Spinal cord (tissue), 10 donors: ENCODE data around the gene PCNP. TPM values are rescaled to one million over a fixed set of nuclear protein-coding genes. Genes with fewer than 3 reads are reported as not detected.

Experiments used
- DNase-seq, 6 donors: peaks; one replicate each; pipeline versions ENCODE4 v3.0.0 to v3.0.0-alpha.2; 2013 to 2015; ENCODE audit warnings: low spot score in 6 of 6, low read depth in 4 of 6
- H3K27ac ChIP-seq: one replicate; pipeline ENCODE4 v1.5.1; 2013; ENCODE audit warnings: low read depth, low read length, control low read depth
- H3K27me3 ChIP-seq: one replicate; pipeline ENCODE4 v1.6.1; 2013; ENCODE audit warnings: low read length; ENCODE audit not compliant: control insufficient read depth, insufficient read depth
- H3K36me3 ChIP-seq: one replicate; pipeline ENCODE4 v1.6.1; 2013; ENCODE audit warnings: low read length; ENCODE audit not compliant: control insufficient read depth, insufficient read depth
- H3K4me1 ChIP-seq: one replicate; pipeline ENCODE4 v1.6.1; 2013; ENCODE audit warnings: low read length; ENCODE audit not compliant: control insufficient read depth, insufficient read depth
- H3K4me3 ChIP-seq: one replicate; pipeline ENCODE4 v1.5.1; 2013; ENCODE audit warnings: low read depth, low read length, control low read depth
- H3K9me3 ChIP-seq: one replicate; pipeline ENCODE4 v1.6.1; 2013; ENCODE audit warnings: low read length; ENCODE audit not compliant: control insufficient read depth, insufficient read depth
- WGBS: methylation state at CpG from one replicate; pipeline ENCODE4 v1.1.5; 2013; ENCODE audit warnings: missing lambda C conversion rate; ENCODE audit not compliant: insufficient coverage; 5-methylcytosine and 5-hydroxymethylcytosine counted together
- long read RNA-seq, 4 donors: transcript quantifications; one replicate each; lab custom pipeline, GENCODE V29; 2026
- polyA plus RNA-seq, 2 donors: library from polyadenylated mRNA; unstranded; fragments of 120-200 nt; gene quantifications; one replicate each; pipeline ENCODE4 v1.2.1, GENCODE V29; 2013; ENCODE audit not compliant: insufficient read length in 2 of 2
- total RNA-seq, 2 donors: library from RNA; depleted of rRNA in 1 of 2; stranded (reverse); fragments of 120-200 nt in 1 of 2; fragments of >200 nt in 1 of 2; gene quantifications; one replicate each; pipeline versions ENCODE4 v1.2.3 to v1.2.4, GENCODE V29; 2013 to 2014
- donor health status: healthy.

The PCNP gene, protein sequence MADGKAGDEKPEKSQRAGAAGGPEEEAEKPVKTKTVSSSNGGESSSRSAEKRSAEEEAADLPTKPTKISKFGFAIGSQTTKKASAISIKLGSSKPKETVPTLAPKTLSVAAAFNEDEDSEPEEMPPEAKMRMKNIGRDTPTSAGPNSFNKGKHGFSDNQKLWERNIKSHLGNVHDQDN
- total RNA-seq (100 to 1,000 TPM in 1 of 2 donors, 10 to 100 TPM in 1; 81.1 to 190 TPM), polyA plus RNA-seq (100 to 1,000 TPM; 140 to 177 TPM)
- long read RNA-seq, donor 1, transcript PCNP-201 (5 exons, 2,342 nt), result major isoform, 25 of 57 reads
- long read RNA-seq, donor 1, transcript PCNP-204 (4 exons, 2,028 nt), result minor isoform, 9 of 57 reads
- long read RNA-seq, donor 1, transcript PCNP-202 (5 exons, 2,165 nt), result minor isoform, 18 of 57 reads
- long read RNA-seq, donor 1, partial matches to known transcripts, result 0 of 57 reads
- long read RNA-seq, donor 1, other reads (novel, unspliced or antisense), result 0 of 57 reads
- long read RNA-seq, donor 2, transcript PCNP-201 (5 exons, 2,342 nt), result major isoform, 7 of 13 reads
- long read RNA-seq, donor 2, partial matches to known transcripts, result 0 of 13 reads
- long read RNA-seq, donor 2, other reads (novel, unspliced or antisense), result 0 of 13 reads
- long read RNA-seq, donor 3, transcript PCNP-202 (5 exons, 2,165 nt), result major isoform, 6 of 17 reads
- long read RNA-seq, donor 3, transcript PCNP-201 (5 exons, 2,342 nt), result major isoform, 6 of 17 reads
- long read RNA-seq, donor 3, partial matches to known transcripts, result 0 of 17 reads
- long read RNA-seq, donor 3, other reads (novel, unspliced or antisense), result 0 of 17 reads
- long read RNA-seq, donor 4, transcript PCNP-204 (4 exons, 2,028 nt), result minor isoform, 7 of 357 reads
- long read RNA-seq, donor 4, transcript PCNP-201 (5 exons, 2,342 nt), result minor isoform, 22 of 357 reads
- long read RNA-seq, donor 4, transcript PCNP-202 (5 exons, 2,165 nt), result major isoform, 26 of 357 reads
- long read RNA-seq, donor 4, partial matches to known transcripts, result 296 of 357 reads
- long read RNA-seq, donor 4, other reads (novel, unspliced or antisense), result 0 of 357 reads

DNA sequence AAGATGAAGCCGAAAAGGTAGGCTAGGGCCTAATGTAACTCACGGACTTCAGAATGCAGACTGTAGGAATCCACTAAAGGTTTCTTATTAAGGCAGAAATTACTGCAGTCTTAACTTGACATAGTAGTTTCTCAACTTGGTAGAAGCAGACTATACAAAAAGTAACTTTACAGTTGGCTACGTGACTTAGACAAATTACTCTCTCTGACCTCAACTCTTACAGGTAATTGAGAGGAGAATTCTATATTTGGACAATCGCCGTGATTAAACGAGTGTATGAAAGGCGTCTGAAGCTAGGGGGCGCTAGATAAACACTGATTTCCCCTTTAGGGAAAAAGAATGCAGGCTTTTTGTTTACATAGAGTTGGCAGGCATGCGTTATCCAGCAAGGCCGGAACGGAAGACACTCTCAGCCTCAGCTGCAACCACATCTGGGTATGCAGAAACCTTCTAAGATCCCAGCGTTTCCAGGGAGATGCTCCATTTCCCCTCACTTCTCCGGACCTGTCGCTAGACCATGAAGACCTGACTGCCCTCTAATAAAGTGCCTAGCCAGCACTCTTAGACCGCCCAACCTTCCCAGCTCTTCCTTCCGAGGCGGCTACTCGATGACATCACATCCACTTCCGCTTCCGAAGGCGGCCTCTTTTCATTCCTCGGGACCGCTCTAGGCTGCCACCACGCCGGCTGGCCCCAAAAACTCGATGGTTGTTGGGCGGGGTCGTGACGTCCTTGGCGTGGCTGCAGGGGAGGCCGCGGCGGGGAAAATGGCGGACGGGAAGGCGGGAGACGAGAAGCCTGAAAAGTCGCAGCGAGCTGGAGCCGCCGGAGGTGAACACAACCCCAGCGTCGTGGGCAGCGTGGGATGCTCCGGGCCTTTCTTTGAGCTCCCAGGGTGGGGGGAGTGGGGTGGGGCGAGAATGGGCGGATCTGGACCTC lies at the start of gene PCNP:
PCNP (plus strand) TSS at position 732 of the 939 bp plus-strand sequence; CDS start at position 768, 36 bp downstream.
- 0% methylated on average over 44 of the region's 47 CpGs for WGBS
- H3K9me3 ChIP-seq, result no peaks in the 10 kb centered on the region
- H3K4me3 ChIP-seq, result peak within 1 kb of the TSS; percentile 89
- H3K27me3 ChIP-seq, result no peaks in the 10 kb centered on the region
- H3K4me1 ChIP-seq, result no peaks in the 10 kb centered on the region
- peak within 1 kb of the TSS; percentile 97 for H3K27ac ChIP-seq
- peak; percentile 99 to 100 (median 100) for DNase-seq
- H3K36me3 ChIP-seq, result peaks cover 10% of the 10 kb centered on the region

DNA sequence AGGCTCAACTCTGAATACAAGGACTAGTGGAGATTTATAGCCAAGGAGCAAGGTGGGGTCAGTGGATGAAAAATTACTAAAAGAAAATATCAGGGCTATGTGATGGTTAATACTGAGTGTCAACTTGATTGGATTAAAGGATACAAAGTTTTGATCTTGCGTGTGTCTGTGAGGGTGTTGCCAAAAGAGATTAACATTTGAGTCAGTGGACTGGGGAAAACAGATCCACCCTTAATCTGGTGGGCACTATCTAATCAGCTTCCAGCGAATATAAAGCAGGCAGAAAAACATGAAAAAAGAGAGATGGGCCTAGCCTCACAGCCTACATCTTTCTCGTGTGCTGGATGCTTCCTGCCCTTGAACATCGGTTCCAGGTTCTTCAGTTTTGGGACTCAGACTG lies 46.5 kb upstream of the PCNP start:
- WGBS, result 88% methylated on average over 2 of the region's 4 CpGs
- Histone ChIP-seq H3K4me1 (no peaks in the 10 kb centered on the region), H3K9me3 (no peaks in the 10 kb centered on the region), H3K4me3 (no peak overlapping the region), H3K27ac (no peak overlapping the region), H3K36me3 (no peaks in the 10 kb centered on the region), H3K27me3 (no peaks in the 10 kb centered on the region)
- no peak for DNase-seq

DNA sequence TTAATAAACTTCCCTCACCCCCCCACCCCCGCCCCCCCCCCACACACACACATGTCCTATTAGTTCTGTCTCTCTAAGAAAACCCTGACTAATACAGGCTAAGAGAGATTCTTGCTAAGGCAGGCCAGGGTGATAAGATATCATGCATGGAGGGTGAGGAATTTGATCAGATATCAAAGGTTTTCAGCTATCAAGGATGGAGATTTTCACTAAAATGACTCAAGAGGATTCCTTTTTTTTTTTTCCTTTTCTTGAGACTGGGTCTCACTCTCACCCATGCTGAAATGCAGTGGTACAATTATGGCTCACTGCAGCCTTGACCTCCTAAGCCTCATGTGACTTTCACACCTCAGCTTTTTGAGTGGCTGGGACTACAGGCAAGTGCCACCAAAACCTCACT lies 46.1 kb upstream of the PCNP start:
- Histone ChIP-seq H3K36me3 (no peaks in the 10 kb centered on the region), H3K27ac (no peak overlapping the region), H3K27me3 (no peaks in the 10 kb centered on the region), H3K4me3 (no peak overlapping the region), H3K9me3 (no peaks in the 10 kb centered on the region), H3K4me1 (no peaks in the 10 kb centered on the region)
- no CpG with 5 or more reads among the region's 1 CpG for WGBS
- no peak for DNase-seq

DNA sequence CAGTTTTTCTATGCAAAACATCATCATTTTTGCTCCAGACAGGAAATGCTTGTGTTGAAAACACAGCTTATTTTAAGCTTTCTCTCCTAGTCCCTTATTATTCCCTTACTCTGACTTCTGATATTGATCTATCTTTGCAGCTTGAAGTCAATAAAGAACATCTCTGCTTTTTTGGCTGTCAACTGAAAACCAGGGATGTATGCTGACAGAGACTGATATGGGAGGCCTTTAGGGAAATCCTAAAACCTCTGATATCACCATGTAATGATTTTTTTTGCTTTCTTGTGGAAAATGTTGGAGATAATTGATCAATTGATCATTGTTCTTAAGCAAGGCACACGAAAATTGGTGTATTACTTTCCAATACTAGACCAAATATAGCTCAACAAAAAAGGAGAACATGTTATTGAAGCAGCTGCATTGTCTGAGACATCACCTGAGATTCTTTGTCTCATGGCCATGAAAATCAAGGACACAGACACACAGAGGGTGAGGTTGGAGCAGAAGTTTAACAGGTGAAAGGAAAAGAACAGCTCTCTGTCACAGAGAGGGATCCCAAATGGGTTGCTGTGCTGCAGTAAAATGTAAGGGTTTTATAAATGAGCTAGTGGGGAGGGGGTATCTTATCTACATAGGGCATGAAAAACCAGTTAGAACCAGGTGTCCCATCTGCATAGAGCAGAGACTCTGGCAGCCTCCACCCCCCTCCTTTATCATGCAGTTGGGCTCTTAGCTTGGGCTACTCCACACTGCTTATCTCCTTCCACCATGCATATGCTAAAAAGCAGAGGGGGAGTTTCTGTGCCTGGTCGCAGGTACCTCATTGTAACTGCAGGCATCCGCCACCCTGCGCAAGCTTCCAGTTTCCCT lies 43.9 kb upstream of the PCNP start:
- Histone ChIP-seq H3K27me3 (no peaks in the 10 kb centered on the region), H3K4me1 (no peaks in the 10 kb centered on the region), H3K4me3 (no peak overlapping the region), H3K36me3 (no peaks in the 10 kb centered on the region), H3K9me3 (no peaks in the 10 kb centered on the region), H3K27ac (no peak overlapping the region)
- DNase-seq, result no peak
- no CpG with 5 or more reads among the region's 4 CpGs for WGBS

DNA sequence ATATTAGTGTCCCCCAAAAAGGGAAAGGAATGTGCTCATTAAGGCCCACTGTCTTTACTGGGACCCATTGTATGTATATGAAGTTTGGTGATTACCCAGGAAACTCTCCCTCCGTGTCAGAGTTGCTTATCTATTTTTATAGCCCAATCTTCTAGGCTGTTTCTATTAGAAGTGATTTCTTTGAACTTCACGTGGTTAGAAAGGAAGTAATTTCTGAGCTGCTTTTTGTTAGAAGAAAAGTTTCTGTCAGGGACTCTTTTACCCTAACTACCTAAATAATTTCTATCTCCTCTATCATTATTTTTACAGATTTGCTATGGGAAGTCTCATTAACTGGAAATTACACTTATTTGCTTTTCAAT lies 43.3 kb upstream of the PCNP start:
- Histone ChIP-seq H3K4me1 (no peaks in the 10 kb centered on the region), H3K36me3 (no peaks in the 10 kb centered on the region), H3K27me3 (no peaks in the 10 kb centered on the region), H3K27ac (no peak overlapping the region), H3K4me3 (no peak overlapping the region), H3K9me3 (no peaks in the 10 kb centered on the region)
- no peak for DNase-seq
- WGBS, result no CpG with 5 or more reads among the region's 2 CpGs

DNA sequence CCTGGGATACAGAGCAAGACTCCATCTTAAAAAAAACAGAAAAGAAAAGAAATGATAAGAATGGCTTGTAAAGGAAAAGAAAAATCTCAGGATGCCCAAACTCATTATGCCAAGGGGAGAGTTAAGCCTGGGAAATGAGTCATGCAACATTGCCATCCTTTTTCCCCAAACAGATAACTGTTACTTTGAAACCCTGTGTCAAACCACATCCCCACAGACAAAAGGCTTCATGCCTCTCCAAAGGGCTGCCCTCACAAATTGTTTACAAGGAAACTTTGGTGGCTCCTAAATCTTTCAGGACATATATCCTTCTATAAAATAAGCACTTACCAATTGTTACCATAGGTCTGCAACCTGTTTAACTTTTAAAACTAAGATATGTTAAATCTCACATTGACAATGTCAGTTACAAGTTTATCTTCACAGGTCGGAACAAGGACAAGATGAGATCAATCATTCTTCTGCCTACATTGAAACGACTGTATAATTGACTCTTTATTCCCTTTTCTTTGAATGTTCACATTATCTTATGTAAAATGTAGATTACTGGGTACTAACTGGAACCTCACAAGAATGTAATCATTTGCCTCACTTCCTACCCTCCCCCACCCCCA lies 42.4 kb upstream of the PCNP start:
- no peak for DNase-seq
- no CpG with 5 or more reads among the region's 2 CpGs for WGBS
- no peak overlapping the region for H3K4me3 ChIP-seq
- no peaks in the 10 kb centered on the region for H3K4me1 ChIP-seq
- H3K27me3 ChIP-seq, result no peaks in the 10 kb centered on the region
- H3K9me3 ChIP-seq, result no peaks in the 10 kb centered on the region
- no peak overlapping the region for H3K27ac ChIP-seq
- no peaks in the 10 kb centered on the region for H3K36me3 ChIP-seq

DNA sequence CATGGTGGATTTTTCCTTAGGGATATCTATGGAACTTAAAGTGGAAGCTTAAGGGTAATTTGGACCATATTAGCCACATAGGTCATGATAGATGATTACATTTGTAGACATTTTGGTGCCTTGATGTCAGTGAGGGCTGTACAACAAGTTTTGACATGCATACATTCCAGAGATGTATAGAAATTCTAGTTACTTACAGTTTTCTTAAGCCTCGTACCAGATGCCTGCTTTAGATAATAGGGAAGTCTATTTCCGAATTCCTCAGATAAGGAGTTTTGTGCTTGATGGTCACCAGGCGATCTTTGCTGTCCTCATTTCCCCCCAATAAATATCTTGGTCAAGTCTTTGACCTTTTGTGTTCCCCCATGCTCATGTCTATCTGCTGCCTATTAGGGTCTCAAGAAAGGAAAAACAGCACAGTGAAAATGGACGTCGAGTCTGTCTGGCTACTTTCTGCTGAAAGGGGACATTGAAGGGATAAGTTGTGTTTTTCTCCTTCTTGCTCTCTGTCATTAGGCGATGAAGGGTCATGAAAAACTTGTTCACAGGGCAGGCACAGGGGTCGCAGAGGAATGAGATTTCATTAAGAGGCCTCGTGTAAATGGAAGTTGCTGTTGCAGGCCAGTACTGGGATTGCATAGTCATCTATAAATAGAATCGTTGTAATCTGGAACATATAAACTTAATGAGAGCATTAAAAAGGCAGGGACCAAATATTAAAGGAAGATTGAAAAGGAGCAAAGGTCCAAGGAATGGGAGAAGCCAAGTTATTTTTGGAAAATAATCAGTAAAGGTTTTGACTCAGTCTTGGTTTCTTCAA lies 41.0 kb upstream of the PCNP start:
- Histone ChIP-seq H3K27ac (no peak overlapping the region), H3K36me3 (no peaks in the 10 kb centered on the region), H3K4me1 (no peaks in the 10 kb centered on the region), H3K27me3 (no peaks in the 10 kb centered on the region), H3K4me3 (no peak overlapping the region), H3K9me3 (no peaks in the 10 kb centered on the region)
- DNase-seq, result no peak
- 84% methylated on average over 4 of the region's 9 CpGs for WGBS

DNA sequence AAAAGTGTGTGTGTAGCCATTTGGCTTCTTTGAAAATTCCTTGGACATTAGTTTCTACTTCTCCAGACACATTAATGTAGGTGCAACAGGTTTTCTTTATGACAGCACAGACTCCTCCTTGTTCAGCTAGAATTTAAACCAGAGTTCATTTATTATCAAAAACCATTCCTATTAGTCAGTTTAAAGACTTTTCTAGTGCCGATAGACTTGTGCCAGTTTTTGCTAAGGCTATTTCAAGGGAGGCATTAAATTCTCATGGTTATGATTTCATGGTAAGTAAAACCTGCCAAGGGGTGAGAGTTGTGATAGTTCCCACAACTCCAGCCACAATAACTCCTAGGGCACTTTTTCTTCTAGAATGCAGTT lies 40.4 kb upstream of the PCNP start:
- no peak overlapping the region for H3K4me3 ChIP-seq
- H3K9me3 ChIP-seq, result no peaks in the 10 kb centered on the region
- no peak for DNase-seq
- no peaks in the 10 kb centered on the region for H3K27me3 ChIP-seq
- H3K36me3 ChIP-seq, result no peaks in the 10 kb centered on the region
- no CpG with 5 or more reads among the region's 1 CpG for WGBS
- no peaks in the 10 kb centered on the region for H3K4me1 ChIP-seq
- H3K27ac ChIP-seq, result no peak overlapping the region
